H1 (cell line): ENCODE measurements around the gene GPR42. TPM values are rescaled to one million over a fixed set of nuclear protein-coding genes. Genes with fewer than 3 reads are reported as not detected.

Experiments
- BRCA1 ChIP-seq: IDR thresholded peaks from 2 replicates; pipeline ENCODE4 v1.6.1; 2012; ENCODE audit warnings: low read depth, low read length, improper control_type of control experiment
- HDAC6 ChIP-seq: IDR thresholded peaks from one replicate; pipeline ENCODE4 v1.7.1; 2012; ENCODE audit warnings: low read depth, mild to moderate bottlenecking, inconsistent platforms, low read length, moderate library complexity
- KDM1A ChIP-seq: fragments of 200-600, 300-600 bp; sonication (generic); IDR thresholded peaks from 2 replicates; pipeline ENCODE4 v1.7.1; 2016; ENCODE audit warnings: mild to moderate bottlenecking, low read length, borderline replicate concordance
- KDM5A ChIP-seq: fragments of 200-600 bp; IDR thresholded peaks from 2 replicates; pipeline ENCODE4 v1.7.1; 2012; ENCODE audit warnings: mild to moderate bottlenecking, low read length, inconsistent platforms, mixed read lengths
- NRF1 ChIP-seq: IDR thresholded peaks from 2 replicates; pipeline ENCODE4 v1.6.1; 2011; ENCODE audit warnings: mild to moderate bottlenecking, low read depth, low read length, improper control_type of control experiment
- POU5F1 ChIP-seq: IDR thresholded peaks from 2 replicates; pipeline ENCODE4 v1.6.1; 2011; ENCODE audit warnings: low read depth, mild to moderate bottlenecking, low read length, moderate library complexity
- polyA plus RNA-seq, 7 experiments: library from polyadenylated mRNA; depleted of rRNA in 3 of 7; stranded (reverse) in 5 of 7; unstranded in 2 of 7; fragments of >200 nt in 5 of 7; fragments of 200-250 nt in 2 of 7; gene quantifications; 1 replicate in 5 of 7; 2 replicates in 1 of 7; 4 replicates in 1 of 7; pipeline versions ENCODE4 v1.2.1 to v1.2.3, GENCODE V29; 2011 to 2013; ENCODE audit warnings: missing spikeins in 2 of 7, mixed read lengths in 2 of 7
- total RNA-seq: library from RNA; stranded (reverse); fragmentation: NEBNext Ultra II Directional; extraction: Animal tissue kit (Norgen Biotek cat#: 25700); gene quantifications from 2 replicates; pipeline ENCODE4 v1.2.1, GENCODE V29; 2021

Gene GPR42
- total and polyA plus RNA-seq, 2 of the 8 experiments (the other 6 are each of a cell fraction or from before 2014, with no cell fraction given) = not detected

DNA sequence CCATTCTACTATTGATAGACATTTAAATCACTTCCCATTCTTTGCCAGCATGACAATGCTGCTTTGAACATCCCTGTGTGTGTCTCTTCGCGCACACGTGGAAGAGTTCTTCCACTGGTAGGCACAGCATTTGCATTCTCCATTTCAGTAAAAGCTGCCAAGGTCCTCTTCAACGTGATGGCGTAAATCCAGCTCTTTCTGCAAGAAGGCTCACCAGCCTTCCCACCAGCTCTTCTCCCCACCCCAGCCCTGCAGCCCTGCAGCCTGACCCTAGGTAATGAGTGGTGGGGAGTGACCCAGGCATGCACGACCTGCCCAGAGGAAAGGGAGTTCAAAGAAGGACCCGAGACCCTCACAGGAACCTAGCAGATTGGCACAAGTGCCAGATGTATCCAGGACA, 45.5 kb downstream of the GPR42 start (continued):
- TF ChIP-seq NRF1 = no peak
- no peak for TF ChIP-seq POU5F1
- TF ChIP-seq BRCA1 = no peak
- no peak for TF ChIP-seq KDM5A
- TF ChIP-seq HDAC6 = no peak
- TF ChIP-seq KDM1A = no peak
